HepG2 (cell line): Measurements from ENCODE around the gene PGC. TPM values are rescaled to one million over a fixed set of nuclear protein-coding genes. Genes with fewer than 3 reads are reported as not detected.

Experiments
- GFI1 ChIP-seq: sonication (generic); formaldehyde crosslinking; IDR thresholded peaks from 2 replicates; pipeline ENCODE4 v1.5.0; 2020; ENCODE audit warnings: missing genetic modification reagents, mild to moderate bottlenecking, borderline replicate concordance
- MLXIP ChIP-seq: sonication (generic); formaldehyde crosslinking; IDR thresholded peaks from 2 replicates; pipeline ENCODE4 v1.9.0; 2021; ENCODE audit warnings: missing genetic modification reagents, borderline replicate concordance
- MYNN ChIP-seq: sonication (generic); formaldehyde crosslinking; IDR thresholded peaks from 2 replicates; pipeline ENCODE4 v1.4.0; 2020; ENCODE audit warnings: mild to moderate bottlenecking, low read depth, missing genetic modification reagents
- PATZ1 ChIP-seq: sonication (generic); formaldehyde crosslinking; IDR thresholded peaks from 2 replicates; pipeline ENCODE4 v1.4.0; 2020; ENCODE audit warnings: missing genetic modification reagents
- PAXIP1 ChIP-seq: sonication (generic); formaldehyde crosslinking; conservative IDR thresholded peaks from 2 replicates; pipeline ENCODE4 v1.4.0; 2020; ENCODE audit warnings: mild to moderate bottlenecking, missing genetic modification reagents, moderate library complexity
- RCOR2 ChIP-seq: IDR thresholded peaks from 2 replicates; pipeline ENCODE4 v1.6.1; 2016; ENCODE audit warnings: missing biosample characterization, missing genetic modification reagents
- REL ChIP-seq: sonication (generic); formaldehyde crosslinking; conservative IDR thresholded peaks from 2 replicates; pipeline ENCODE4 v1.8.0; 2022; ENCODE audit warnings: mild to moderate bottlenecking, missing genetic modification reagents, moderate library complexity
- SIN3B ChIP-seq: fragments of 150-350 bp; IDR thresholded peaks from 2 replicates; pipeline ENCODE4 v1.6.1; 2014; ENCODE audit warnings: low read length
- SYNCRIP ChIP-seq: fragments of 200-400 bp; formaldehyde crosslinking; IDR thresholded peaks from 2 replicates; pipeline ENCODE4 v1.6.1; 2018; ENCODE audit warnings: mild to moderate bottlenecking, low read depth, low read length; ENCODE audit not compliant: insufficient read depth
- ZBTB20 ChIP-seq: sonication (generic); formaldehyde crosslinking; IDR thresholded peaks from 2 replicates; pipeline ENCODE4 v1.8.1; 2023; ENCODE audit warnings: missing genetic modification reagents, low read depth, mild to moderate bottlenecking, borderline replicate concordance
- ZFY ChIP-seq: sonication (generic); formaldehyde crosslinking; IDR thresholded peaks from 2 replicates; pipeline ENCODE4 v1.4.0; 2020; ENCODE audit warnings: missing genetic modification reagents
- ZNF292 ChIP-seq: sonication (generic); formaldehyde crosslinking; IDR thresholded peaks from 2 replicates; pipeline ENCODE4 v1.8.1; 2022; ENCODE audit warnings: mild to moderate bottlenecking, low read depth, missing genetic modification reagents, borderline replicate concordance
- ZNF331 ChIP-seq: sonication (generic); formaldehyde crosslinking; IDR thresholded peaks from 2 replicates; pipeline ENCODE4 v1.4.0; 2020; ENCODE audit warnings: missing genetic modification reagents
- ZNF513 ChIP-seq: sonication (generic); formaldehyde crosslinking; conservative IDR thresholded peaks from 2 replicates; pipeline ENCODE4 v1.5.0; 2020; ENCODE audit warnings: missing genetic modification reagents
- ZNF788 ChIP-seq: sonication (generic); formaldehyde crosslinking; IDR thresholded peaks from 2 replicates; pipeline ENCODE4 v1.5.0; 2020; ENCODE audit warnings: mild to moderate bottlenecking, missing genetic modification reagents, borderline replicate concordance
- polyA plus RNA-seq, 8 experiments: library from polyadenylated mRNA; depleted of rRNA in 3 of 8; stranded (reverse) in 7 of 8; unstranded in 1 of 8; fragments of >200 nt; fragmentation: Illumina TruSeq in 4 of 8; extraction: Trizol in 4 of 8; gene quantifications; 2 replicates each; pipeline versions ENCODE4 v1.2.1 to v1.2.3, GENCODE V29; 2011 to 2016; ENCODE audit warnings: low read depth in 4 of 8, missing spikeins in 1 of 8, mixed read lengths in 1 of 8; ENCODE audit not compliant: insufficient read depth in 1 of 8
- total RNA-seq, 5 experiments: library from RNA; depleted of rRNA; stranded (reverse); fragments of >200 nt; fragmentation: Illumina TruSeq; extraction: Trizol; gene quantifications; 2 replicates each; pipeline ENCODE4 v1.2.3, GENCODE V29; 2016; ENCODE audit warnings: low read depth in 1 of 5

The PGC gene
- total and polyA plus RNA-seq, 2 of the 13 experiments (the other 11 are each of a cell fraction or from before 2014, with no cell fraction given) = 426 to 502 TPM

GRCh38 chr6:41733707-41734665 lies 13.2 kb downstream of the PGC start (continued):
- TF ChIP-seq PAXIP1 (CRISPR knock-in tag) (0 out of 2 replicates have a peak, but pooled peaks have one; percentile 26), MYNN (no peak), REL (peak; percentile 76), ZBTB20 (CRISPR knock-in tag) (no peak), ZNF331 (CRISPR knock-in tag) (no peak), ZFY (CRISPR knock-in tag) (peak; percentile 69), ZNF788 (CRISPR knock-in tag) (peak; percentile 54; the same call in 1 of the 2 replicates), ZNF292 (CRISPR knock-in tag) (peak; percentile 75; the same call in 1 of the 2 replicates), GFI1 (CRISPR knock-in tag) (no peak), PATZ1 (CRISPR knock-in tag) (peak; percentile 93), SYNCRIP (no peak), RCOR2 (CRISPR knock-in tag) (peak; percentile 70; the same call in 1 of the 2 replicates), SIN3B (no peak), MLXIP (CRISPR knock-in tag) (no peak), ZNF513 (CRISPR knock-in tag) (no peak)
